Measurements from ENCODE around the gene DENND11.

The DENND11 gene

DNA sequence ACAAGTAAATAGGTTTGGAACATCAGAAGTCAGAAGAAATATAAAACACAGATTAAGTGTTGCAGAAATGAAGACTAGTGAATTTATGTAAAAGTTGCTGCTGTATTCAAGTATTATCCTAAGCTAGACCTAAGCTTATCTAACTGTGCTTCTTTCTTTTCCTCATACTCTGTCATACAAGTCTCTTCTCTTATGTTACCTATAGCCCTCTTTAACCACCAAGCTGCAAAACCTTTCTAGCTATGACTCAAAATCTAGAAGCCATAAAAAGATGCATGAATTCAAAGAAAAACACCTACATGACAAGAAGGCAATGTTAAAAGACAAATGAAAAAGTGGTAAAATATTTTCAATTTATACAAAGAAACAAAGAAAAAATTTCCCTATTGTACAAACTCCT is 23.0 kb downstream of the DENND11 start:
- no peak for DNase-seq (ENCODE audit: low read depth, low spot score)

DNA sequence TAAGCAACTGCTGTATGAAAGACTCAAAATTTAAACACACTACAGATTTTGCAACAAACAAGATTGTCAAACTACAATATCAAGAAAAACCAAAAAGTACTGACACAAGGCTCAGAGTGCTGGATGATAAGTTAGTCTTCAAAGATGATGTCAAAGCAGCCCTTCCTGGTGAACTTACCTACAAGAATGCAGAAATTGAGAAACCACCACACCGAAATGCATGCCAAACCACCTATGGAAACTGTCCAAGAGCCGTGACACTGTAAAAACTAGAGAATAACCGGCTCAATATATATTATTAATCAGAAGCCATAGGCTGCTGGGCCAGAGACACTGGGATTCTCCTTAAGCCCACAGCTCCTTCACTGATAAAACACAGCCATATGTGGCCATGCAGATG is 25.3 kb downstream of the DENND11 start:
- DNase-seq (ENCODE audit: low read depth, low spot score) = no peak

DNA sequence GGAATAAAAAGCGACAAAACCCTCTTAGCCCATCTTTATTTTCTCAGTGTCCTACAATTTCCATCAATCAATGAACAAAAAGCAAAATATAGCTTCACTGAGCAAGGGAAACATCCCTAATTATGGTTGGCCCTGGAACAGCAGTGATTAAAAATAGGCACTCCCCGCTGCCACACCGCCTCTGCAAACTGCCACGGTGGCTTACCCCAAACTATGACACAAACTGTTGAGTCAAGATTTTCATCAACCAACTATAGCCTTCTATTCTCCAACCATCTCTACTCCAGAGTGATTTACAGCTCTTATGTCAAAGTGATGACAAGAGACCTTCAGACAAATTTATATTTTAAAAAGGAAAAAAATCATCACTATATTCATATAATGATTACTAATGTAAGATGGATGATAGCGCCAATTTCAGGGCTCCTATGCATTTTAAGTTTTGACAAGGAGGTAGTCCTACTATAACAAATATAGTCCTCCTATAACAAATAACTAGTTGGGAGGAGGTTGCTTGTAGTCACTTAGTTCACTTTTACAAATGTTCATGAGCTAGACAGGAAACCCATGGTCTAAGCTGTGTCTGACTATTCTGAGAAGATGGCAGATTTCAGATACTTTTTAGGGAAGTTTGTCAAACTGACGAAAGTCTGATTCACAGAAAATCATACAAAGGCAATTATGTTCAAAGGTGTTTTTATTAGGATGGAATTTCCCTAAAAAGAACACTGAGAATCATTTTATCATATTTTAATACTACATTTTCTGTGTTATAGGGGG is 26.3 kb downstream of the DENND11 start:
- no peak for DNase-seq (ENCODE audit: low read depth, low spot score)

DNA sequence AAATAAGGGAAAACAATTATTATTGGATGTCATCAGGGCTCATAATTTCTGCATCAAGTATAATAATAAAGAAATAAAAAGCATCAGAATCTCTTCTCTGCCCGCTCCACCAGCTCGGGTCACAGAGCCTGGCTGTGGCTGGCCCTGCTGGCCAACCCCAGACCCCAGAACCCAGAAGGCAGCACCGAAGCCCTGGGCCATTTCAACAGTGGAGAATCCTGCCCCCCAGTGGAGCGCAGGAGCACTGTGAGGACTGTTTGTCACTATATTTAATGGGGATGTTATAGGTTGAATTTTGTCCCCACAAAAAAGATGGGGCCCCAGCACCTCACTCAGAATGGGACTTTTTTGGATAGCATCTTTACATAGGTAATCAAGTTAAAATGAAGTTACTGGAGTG is 27.3 kb downstream of the DENND11 start:
- DNase-seq (ENCODE audit: low read depth, low spot score) = no peak

DNA sequence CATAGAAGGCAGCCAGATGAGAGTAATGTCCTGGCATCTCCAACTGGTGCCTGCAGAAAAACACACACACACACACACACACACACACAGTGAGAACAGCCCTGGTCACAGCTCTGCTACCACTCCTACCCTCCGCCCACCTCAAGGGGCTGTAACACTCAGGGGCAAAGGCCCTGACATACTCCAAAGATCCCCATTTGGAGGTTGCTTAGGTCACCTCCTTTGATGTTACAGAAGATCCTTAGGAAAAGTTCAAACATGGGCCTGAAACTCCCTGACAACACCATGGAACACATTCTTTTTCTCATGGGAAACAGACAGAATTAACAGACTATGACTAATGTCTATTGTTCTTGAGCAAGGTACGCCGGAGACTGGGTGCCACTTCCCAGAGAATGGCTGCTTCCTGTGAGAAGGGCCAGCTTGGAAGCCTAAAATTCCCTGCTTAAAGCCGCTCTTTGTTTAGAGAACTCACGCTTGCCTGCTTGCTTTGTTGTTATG is 27.7 kb downstream of the DENND11 start:
- no peak for DNase-seq (ENCODE audit: low read depth, low spot score)

DNA sequence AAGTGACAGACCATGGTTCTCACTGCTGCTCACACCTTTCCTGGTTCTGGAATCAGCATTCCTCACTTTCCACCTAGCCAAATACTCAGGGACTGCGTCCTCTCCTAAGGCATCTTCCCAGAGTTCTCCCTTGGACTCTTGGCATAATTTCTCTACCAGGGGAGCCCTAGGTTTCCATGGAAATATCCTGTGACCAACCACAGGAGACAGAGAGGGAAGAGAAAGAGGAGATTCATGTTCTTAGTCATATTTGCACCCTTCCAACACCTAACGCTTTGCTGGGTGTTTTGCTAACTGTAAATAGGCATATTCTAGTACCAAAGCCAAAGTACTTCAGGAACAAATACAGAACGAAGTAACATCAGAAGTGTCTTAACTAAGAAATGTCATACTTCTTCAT is 28.6 kb downstream of the DENND11 start:
- DNase-seq (ENCODE audit: low read depth, low spot score) = no peak

DNA sequence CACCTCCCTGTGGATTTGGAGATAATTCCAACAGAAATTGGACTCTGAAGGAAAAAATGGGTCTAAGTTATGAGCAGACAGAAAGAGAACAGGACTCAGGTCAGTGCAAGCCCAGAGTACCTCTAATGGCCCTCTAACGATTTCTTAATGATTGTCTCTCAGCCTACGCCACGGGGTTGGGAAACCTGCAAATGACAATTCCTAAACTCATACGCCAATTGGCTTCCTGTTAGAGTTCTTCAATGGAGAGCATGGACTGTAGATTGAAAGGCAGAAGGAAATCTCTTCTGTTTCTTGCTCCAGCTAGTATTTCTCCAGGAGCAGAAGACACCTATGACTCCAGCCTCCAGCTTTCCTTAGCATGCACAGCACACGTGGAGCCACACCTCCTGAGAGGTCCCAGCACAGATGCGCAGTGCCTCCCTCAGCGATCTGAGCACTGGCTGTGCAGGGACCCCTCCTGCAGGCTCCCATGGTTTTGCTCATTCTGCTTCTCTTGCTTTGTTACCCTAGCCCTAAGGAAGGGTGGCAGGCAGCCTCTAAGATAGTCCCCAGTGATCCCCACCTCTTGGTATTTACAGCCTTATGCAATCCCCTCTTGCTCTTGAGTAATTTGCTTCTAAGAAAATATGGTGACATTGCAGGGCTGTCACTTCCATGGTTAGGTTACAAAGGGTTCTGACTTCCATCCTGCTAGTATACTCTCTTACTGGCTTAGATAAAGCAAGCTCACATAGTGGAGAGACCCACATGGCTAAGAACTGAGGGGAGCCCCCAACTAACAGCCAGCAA is 30.1 kb downstream of the DENND11 start:
- no peak for DNase-seq (ENCODE audit: low read depth, low spot score)

DNA sequence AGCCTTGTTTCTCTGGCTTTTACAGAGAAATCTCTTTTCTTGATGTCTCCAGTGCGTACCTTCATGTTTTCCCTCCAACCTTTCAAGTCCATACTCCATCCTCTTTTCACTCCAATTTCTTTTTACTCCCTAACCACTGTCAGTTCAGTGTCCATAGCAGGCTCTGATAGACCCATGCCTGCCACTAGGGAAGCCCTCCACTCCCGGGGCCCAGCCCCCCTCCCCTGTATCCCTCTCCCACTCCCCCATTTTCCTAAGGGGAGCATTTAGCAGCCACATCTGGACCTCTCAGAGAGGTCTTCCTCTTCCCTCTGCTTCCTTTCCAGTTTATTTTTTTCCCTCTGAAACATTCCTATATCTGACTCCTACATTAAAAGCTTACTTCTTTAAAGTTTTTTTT is 33.1 kb downstream of the DENND11 start:
- no peak for DNase-seq (ENCODE audit: low read depth, low spot score)

DNA sequence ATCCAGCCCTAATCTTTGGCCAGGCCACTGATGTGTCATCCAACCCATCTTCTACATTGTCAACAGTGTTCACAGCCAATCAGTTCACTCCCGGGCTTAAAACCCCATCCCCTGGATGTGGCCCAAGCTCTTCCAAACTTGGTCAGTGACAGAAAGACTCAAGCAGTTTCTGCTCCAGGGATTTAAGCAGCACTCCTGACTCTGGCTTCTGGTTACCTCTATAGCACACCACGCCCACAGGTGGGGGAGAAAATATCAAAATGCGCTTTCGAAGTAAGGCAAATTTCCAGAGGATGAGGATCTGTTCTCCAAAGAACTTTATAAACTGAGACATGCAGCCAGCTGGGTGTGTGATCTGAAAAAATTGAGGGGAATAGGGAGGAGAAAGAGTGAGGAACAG is 35.9 kb downstream of the DENND11 start:
- no peak for DNase-seq (ENCODE audit: low read depth, low spot score)

DNA sequence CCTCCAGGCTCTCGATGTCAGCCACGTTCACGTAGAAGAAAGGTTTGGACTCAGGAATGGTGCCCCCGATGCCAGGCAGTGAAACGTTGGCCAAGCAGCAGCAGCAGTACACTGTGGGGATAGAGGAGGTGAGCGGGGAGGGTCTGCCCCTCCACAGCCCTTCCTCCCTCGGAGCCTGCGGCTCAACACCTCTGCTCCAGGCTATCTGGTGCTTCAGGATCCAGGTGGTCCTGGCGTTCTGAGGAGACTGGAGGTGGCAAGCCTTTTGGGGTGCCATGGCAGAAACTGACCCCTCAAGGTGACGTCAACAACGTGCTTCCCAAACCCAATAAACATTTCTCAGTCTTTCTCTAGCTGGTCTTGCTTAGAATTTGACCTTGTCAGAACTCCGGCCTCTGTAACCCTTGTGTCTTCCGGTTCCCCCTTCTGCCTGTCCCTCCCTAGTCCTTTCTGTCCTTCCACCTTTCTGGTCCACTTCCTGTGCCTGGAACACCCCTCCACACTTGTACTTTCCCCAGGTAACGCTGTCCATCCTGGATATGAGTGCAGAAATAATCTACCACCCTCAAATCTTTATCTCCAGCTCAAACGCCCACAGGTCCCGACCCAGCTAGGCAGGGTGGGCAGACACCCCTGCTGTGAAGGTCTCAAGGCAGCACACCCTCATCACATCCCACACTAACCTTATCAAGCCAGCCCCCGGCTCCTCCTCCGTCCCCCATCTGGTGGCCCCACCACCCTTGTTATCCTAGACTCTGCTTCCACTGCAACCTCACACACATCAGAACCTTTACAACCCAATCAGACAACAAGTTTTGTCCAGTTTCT is 36.5 kb downstream of the DENND11 start:
- no peak for DNase-seq (ENCODE audit: low read depth, low spot score)

DNA sequence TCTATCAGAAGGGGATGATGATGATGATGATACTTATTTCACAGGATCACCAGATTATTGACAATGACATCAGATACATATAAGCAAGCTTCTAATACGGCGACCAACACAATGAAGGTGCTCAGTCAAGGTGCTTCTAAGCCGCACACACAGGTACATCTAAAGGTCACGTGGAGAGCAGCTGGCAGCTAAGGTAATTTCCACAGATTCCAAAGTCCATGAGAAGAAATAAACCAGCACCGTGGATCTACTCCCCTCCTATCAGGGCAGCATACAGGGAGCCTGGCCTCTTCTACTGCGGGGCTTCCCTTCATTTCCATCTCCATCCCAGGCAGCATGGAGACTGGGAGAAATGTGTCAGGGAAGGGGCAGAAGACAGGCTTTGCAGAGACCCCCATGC is 37.5 kb downstream of the DENND11 start:
- DNase-seq (ENCODE audit: low read depth, low spot score) = no peak

DNA sequence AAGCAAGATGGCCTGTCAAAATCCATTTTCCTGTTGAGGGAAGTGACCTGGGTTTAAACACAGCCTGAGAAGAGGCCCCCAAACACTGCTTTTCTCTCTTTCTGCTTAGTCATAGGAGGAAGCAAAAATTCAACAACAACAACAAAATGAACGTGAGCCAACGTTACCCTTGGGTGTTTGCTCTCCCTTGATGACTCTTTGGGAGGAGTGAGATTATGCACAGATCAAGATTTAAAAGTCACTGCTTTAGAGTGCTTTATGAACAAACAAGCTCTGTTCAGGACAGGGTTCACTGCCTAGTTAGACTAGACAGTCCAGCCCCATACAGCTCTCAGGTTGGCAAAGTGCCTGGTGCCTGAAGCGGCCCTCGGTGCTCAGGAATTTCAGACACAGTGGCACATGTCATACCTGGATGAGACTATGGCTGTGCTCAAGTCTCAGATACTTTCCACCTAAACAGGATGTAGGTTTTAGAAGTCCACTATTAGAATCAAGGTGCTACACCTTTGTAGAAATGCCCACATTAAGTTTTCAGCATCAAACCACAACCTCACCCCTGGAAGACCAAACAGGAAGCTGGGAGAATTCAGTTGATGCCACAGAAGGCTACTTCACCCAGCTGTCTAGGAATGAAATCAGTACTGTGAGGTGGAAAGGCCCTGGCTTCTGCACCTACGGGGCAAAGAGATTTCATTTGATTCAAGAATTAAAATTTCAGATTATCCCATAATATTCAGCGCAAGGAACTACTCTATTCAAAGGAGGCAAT is 38.7 kb downstream of the DENND11 start:
- no peak for DNase-seq (ENCODE audit: low read depth, low spot score)

DNA sequence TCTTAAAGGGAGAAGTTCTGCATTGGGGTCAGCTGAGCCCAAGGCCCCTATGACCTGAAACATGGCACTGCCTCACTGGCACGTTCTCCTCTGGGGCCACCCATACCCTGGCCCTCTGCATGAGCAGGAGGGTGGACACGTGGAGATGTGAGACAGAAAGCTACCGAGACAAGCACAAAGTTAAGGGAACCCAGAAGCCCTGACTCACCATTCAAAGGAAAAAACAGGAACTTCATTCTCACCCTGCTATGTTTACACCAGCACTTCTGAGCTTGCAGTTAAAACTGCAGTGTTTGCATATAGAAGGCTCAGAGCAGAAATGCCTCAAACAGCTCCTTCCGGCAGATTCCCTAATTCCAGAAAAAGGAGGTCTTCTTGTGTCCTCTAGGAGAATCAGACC is 41.7 kb downstream of the DENND11 start:
- DNase-seq (ENCODE audit: low read depth, low spot score) = no peak

DNA sequence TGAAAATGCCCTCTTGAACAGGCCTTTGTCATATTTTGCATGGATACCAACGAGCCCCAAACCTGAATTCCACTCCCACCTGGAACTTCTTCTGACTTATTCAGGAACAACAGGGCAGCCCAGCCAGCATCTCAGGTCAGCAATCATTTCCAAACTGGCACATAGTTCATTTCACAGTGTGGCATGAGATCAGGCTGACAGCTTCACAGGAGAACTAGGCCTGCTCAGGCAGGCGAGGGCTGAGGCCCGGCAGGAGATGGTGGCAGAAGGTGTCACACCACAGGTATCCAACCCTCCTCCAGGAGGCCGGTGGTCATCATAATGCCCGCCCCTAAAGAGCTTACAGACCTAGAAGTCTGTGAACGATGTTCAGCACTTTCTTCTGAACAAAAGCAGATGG is 42.5 kb downstream of the DENND11 start:
- DNase-seq (ENCODE audit: low read depth, low spot score) = no peak

DNA sequence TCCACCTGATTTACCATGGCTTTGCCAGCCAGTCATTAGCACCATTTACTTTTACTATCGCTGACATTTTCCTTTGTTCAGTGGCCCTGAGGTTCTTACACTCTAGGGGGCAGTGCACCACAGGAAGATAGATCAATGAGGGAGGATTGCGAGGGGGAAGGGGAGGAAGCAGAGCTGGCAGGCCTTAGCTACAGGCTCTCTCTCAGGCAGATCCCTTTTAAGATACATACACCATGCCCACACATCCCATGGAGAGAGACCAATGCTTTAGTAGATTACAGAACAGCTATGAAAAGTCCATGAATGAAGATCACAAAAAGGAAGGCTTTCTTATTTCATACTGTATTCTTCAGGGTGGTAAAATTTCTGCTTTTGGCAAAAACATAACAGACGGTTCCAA is 47.4 kb downstream of the DENND11 start:
- no peak for DNase-seq (ENCODE audit: low read depth, low spot score)

DNA sequence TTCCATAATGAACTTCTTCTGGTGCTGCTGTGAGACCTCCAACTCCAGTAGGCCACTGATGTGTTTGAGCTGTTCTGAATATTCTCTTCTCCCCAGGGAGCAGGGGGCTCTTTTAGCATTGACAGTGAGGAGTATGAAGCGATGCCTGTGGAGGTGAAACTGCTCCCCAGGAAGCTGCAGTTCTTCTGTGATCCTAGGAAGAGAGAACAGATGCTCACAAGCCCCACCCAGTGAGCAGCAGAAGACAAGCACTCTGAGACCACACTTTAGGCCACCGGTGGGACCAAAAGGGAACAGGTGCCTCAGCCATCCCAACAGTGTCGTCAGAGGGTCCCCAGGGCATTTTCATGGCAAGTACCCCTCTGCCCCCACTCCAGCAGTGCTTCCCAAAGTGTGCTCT is 49.3 kb downstream of the DENND11 start:
- DNase-seq (ENCODE audit: low read depth, low spot score) = no peak

All from activated naive CD8-positive, alpha-beta T cell treated with anti-CD3 and anti-CD28 coated beads, Interleukin-2, amount 50 U/mL, for 16 hours (primary cell).